ENCODE results near the gene RBM24.

GRCh38 chr6:17269840-17270239 is 11.3 kb upstream of the RBM24 start:
- TF ChIP-seq CTCF (conservative IDR thresholded peaks at IDR 0.05; ENCODE audit: low read length): no peak
- no peak for TF ChIP-seq EZH2phosphoT487 (IDR thresholded peaks at IDR 0.05; ENCODE audit: borderline replicate concordance, low read depth, low read length)

All from OCI-LY7 (cell line).